Keratinocyte (primary cell): Measurements from ENCODE around the gene MRPL10. TPM values are rescaled to one million over a fixed set of nuclear protein-coding genes. Genes with fewer than 3 reads are reported as not detected.

Source experiments
- DNase-seq: peaks from one replicate; pipeline ENCODE4 v3.0.0-alpha.2; 2011; ENCODE audit warnings: low read depth, missing footprints, low spot score
- FAIRE-seq: peaks from 2 replicates; lab custom pipeline; 2011; peaks lifted over from hg19 to GRCh38; lab: Jason Lieb, UNC
- H2AFZ ChIP-seq: 2 replicates; pipeline ENCODE4 v1.6.0; 2012; ENCODE audit warnings: low read length, control low read depth, inconsistent platforms; ENCODE audit not compliant: control insufficient read depth
- H3K27ac ChIP-seq: 2 replicates; pipeline ENCODE4 v1.5.1; 2011; ENCODE audit warnings: low read length; ENCODE audit not compliant: control insufficient read depth, insufficient read depth
- H3K27me3 ChIP-seq: 3 replicates; pipeline ENCODE4 v1.6.0; 2011; ENCODE audit warnings: low read length; ENCODE audit not compliant: control insufficient read depth, insufficient read depth; ENCODE audit errors: extremely low read depth
- H3K36me3 ChIP-seq, 2 experiments: 2 replicates in 1 of 2; 3 replicates in 1 of 2; pipeline ENCODE4 v1.5.1; 2011; ENCODE audit warnings: low read length in 2 of 2, mild to moderate bottlenecking in 1 of 2; ENCODE audit not compliant: control insufficient read depth in 2 of 2, insufficient read depth in 2 of 2; ENCODE audit errors: extremely low read depth in 1 of 2
- H3K4me1 ChIP-seq: 3 replicates; pipeline ENCODE4 v1.5.1; 2011; ENCODE audit warnings: low read length; ENCODE audit not compliant: control insufficient read depth, insufficient read depth; ENCODE audit errors: extremely low read depth
- H3K4me2 ChIP-seq: 3 replicates; pipeline ENCODE4 v1.6.0; 2011; ENCODE audit warnings: low read depth, low read length; ENCODE audit not compliant: control insufficient read depth, insufficient read depth; ENCODE audit errors: extremely low read depth
- H3K4me3 ChIP-seq, 3 experiments: fragments of 200-600 bp in 1 of 3; sonication (generic) in 1 of 3; 2 replicates in 2 of 3; 3 replicates in 1 of 3; pipeline ENCODE4 v1.5.1; 2011 to 2016; ENCODE audit warnings: low read length in 3 of 3, mild to moderate bottlenecking in 3 of 3, control low read depth in 2 of 3, inconsistent platforms in 1 of 3, low read depth in 1 of 3, mixed read lengths in 1 of 3, mixed run types in 1 of 3, moderate library complexity in 1 of 3; ENCODE audit not compliant: control insufficient read depth in 2 of 3, insufficient read depth in 2 of 3; ENCODE audit errors: extremely low read depth in 1 of 3
- H3K79me2 ChIP-seq: 2 replicates; pipeline ENCODE4 v1.6.0; 2012; ENCODE audit warnings: low read length; ENCODE audit not compliant: control insufficient read depth, insufficient read depth
- H3K9ac ChIP-seq: 3 replicates; pipeline ENCODE4 v1.6.0; 2011; ENCODE audit warnings: low read length; ENCODE audit not compliant: control insufficient read depth, insufficient read depth; ENCODE audit errors: extremely low read depth
- H3K9me1 ChIP-seq: 3 replicates; pipeline ENCODE4 v1.6.0; 2011; ENCODE audit warnings: low read length; ENCODE audit not compliant: control insufficient read depth, insufficient read depth; ENCODE audit errors: extremely low read depth
- H3K9me3 ChIP-seq: 2 replicates; pipeline ENCODE4 v1.5.1; 2012; ENCODE audit warnings: low read depth, low read length; ENCODE audit not compliant: control insufficient read depth
- H4K20me1 ChIP-seq: 3 replicates; pipeline ENCODE4 v1.6.0; 2011; ENCODE audit warnings: low read length; ENCODE audit not compliant: control insufficient read depth, insufficient read depth; ENCODE audit errors: extremely low read depth
- CTCF ChIP-seq, 3 experiments: IDR thresholded peaks in 1 of 3; conservative IDR thresholded peaks in 1 of 3; optimal IDR thresholded peaks in 1 of 3; 2 replicates in 2 of 3; 3 replicates in 1 of 3; pipeline versions ENCODE3 to v1.5.1; 2011; ENCODE audit warnings: low read length in 3 of 3, mild to moderate bottlenecking in 3 of 3, moderate library complexity in 2 of 3, control low read depth in 1 of 3, inconsistent platforms in 1 of 3; ENCODE audit not compliant: insufficient read depth in 2 of 3; ENCODE audit errors: extremely low read depth in 1 of 3
- EZH2 ChIP-seq: IDR thresholded peaks from one replicate; pipeline ENCODE4 v1.6.1; 2012; ENCODE audit warnings: inconsistent platforms, mild to moderate bottlenecking, low read length, moderate library complexity
- dilution Hi-C: fragments of 300-500 bp; cut with MboI; formaldehyde crosslinking; loops from one replicate; pipeline ENCODE4 v1.7.0; 2020; ENCODE audit warnings: low sequenced_read_pairs; ENCODE audit not compliant: extremely low pct_ligation_motif_present
- polyA plus RNA-seq, 5 experiments: library from polyadenylated mRNA; depleted of rRNA in 3 of 5; stranded (reverse) in 3 of 5; stranded (forward) in 1 of 5; unstranded in 1 of 5; fragments of >200 nt; gene quantifications; 1 replicate in 1 of 5; 2 replicates in 3 of 5; 3 replicates in 1 of 5; pipeline versions ENCODE4 v1.2.1 to v1.2.3, GENCODE V29; 2011 to 2012; ENCODE audit warnings: missing spikeins in 2 of 5, low read depth in 1 of 5, low replicate concordance in 1 of 5

The MRPL10 gene
- polyA plus RNA-seq, 1 donor (not counting 4 experiments of a cell fraction or from before 2014, with no cell fraction given) = 42.4 TPM

DNA sequence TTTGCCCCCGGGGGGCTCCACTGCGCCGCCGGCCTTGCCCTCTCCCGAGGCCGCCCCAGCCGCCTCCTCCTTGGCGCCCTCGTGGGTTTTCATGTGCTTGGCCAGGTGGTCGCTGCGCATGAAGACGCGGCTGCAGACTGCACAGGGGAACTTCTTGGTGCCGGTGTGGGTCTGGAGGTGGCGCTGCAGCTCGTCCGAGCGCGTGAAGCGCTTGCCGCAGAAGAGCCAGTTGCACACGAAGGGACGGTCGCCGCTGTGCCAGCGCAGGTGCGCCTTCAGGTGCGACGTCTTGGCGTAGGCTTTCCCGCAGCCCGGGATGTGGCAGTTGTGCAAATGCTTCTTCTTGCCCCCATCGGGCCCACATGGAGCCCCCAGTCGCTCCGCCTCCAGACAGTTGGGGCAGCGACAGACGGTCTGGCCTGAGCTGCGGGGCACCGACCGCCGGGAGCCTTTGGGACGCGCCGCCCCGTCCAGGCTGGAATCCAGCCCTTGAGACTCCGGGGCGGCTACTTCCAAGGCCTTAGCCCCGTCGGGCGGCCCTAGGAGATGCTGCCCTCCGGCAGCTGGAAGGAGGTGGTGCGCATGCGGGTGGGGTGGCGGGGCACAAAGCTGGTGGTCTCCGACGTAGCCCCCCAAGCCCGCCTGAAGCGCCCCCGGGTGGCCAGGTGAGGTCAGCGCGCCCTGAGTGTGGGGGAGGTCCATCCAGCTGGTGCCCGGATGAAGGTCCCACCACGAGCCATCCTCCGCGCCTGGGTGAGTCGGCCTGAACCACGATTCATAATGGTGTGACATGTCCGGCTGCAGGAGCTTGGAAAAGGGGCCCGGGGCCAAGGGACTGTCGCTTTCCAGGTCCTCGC lies 16.2 kb upstream of the MRPL10 start:
- no peaks in the 10 kb centered on the region for H4K20me1 ChIP-seq
- no peak for FAIRE-seq
- no peak overlapping the region for H2AFZ ChIP-seq
- H3K79me2 ChIP-seq = peaks cover 2% of the 10 kb centered on the region
- dilution Hi-C loops = no loop called here
- peaks cover 43% of the 10 kb centered on the region for H3K4me1 ChIP-seq
- H3K9me3 ChIP-seq = no peaks in the 10 kb centered on the region
- peak overlapping the region; percentile 57 for H3K4me2 ChIP-seq
- DNase-seq = no peak
- no peaks in the 10 kb centered on the region for H3K9me1 ChIP-seq
- no peak overlapping the region for H3K27ac ChIP-seq
- H3K27me3 ChIP-seq = peaks cover 10% of the 10 kb centered on the region
- H3K9ac ChIP-seq = no peak overlapping the region
- H3K36me3 ChIP-seq = peaks cover 0 to 1% of the 10 kb centered on the region in 2 experiments
- TF ChIP-seq CTCF (optimal IDR thresholded peaks at IDR 0.05 in 1 of 3, IDR thresholded peaks at IDR 0.05 in 1 of 3, conservative IDR thresholded peaks at IDR 0.05 in 1 of 3; ENCODE audit: extremely low read depth in 1 of 3, insufficient read depth in 2 of 3, low read length in 3 of 3) = peak in 2 of 3 experiments; percentile 56 to 63
- no peak for TF ChIP-seq EZH2
- no peak overlapping the region for H3K4me3 ChIP-seq

DNA sequence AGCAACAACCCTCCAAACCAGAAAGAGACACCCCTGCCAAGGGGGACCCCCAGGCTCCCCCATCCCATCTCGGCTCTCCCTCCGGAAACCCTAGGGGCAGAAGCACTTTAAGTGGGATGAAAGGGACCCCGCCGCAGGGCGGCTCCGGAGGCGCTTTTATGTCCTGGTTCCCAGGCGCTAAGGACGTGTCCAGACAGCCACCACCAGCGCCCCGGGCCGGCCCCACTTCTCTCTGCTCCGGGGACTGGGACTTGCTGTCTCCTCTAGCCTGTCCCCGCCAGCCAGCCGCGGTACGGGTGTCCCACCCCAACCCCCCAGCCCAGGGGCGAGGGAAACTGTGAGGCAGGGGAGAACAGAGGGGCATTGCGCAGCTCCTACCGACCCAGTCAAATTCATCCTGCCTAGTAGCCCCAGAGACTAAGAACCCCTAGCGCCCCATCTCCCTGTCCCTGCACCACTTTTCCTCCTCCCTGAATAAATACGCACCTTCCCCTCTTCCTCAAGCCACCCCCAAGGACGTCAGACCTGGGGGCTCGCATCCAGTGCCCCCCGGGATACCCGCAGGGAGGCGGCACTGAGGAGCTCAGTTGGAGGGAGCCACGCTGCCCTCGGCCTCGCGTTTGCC lies 15.5 kb upstream of the MRPL10 start:
- Histone ChIP-seq H3K27me3 (peaks cover 3% of the 10 kb centered on the region), H2AFZ (no peak overlapping the region), H3K9me1 (no peaks in the 10 kb centered on the region), H3K9me3 (no peaks in the 10 kb centered on the region), H4K20me1 (no peaks in the 10 kb centered on the region), H3K4me1 (peaks cover 40% of the 10 kb centered on the region), H3K36me3 (peaks cover 0 to 1% of the 10 kb centered on the region in 2 experiments), H3K4me3 (peak overlapping the region; percentile 7 to 29 (median 15)), H3K27ac (no peak overlapping the region), H3K79me2 (peaks cover 2% of the 10 kb centered on the region), H3K4me2 (peak overlapping the region; percentile 57), H3K9ac (no peak overlapping the region)
- TF ChIP-seq EZH2 (no peak), CTCF (optimal IDR thresholded peaks at IDR 0.05 in 1 of 3, IDR thresholded peaks at IDR 0.05 in 1 of 3, conservative IDR thresholded peaks at IDR 0.05 in 1 of 3; ENCODE audit: extremely low read depth in 1 of 3, insufficient read depth in 2 of 3, low read length in 3 of 3) (no peak)
- no peak for DNase-seq
- dilution Hi-C loops = no loop called here
- FAIRE-seq = no peak
